Tracheal epithelial cell (primary cell): ENCODE results near the gene TKTL2. TPM values are rescaled to one million over a fixed set of nuclear protein-coding genes. Genes with fewer than 3 reads are reported as not detected.

Experiments
- total RNA-seq: library from RNA; depleted of rRNA; stranded (reverse); fragments of >200 nt; gene quantifications from 2 replicates; pipeline ENCODE4 v1.2.1, GENCODE V29; 2014

The TKTL2 gene
- total RNA-seq, result not detected in 2 replicates

GRCh38 chr4:163473576-163473975 is at the start of gene TKTL2:
Gene TKTL2 (minus strand): TSS chr4:163473754. CDS start chr4:163473734, 20 bp downstream.

GRCh38 chr4:163494360-163495241 is 21.0 kb upstream of the TKTL2 start, which contains the start of gene TMA16:
Gene TMA16 (plus strand): TSS chr4:163494690. CDS start chr4:163494802, 112 bp downstream.

Other genes starting within 250 kb of the TKTL2 start
- gene NPY1R, start 141.2 kb downstream of the TKTL2 start, total RNA-seq, result 0.96 TPM in 1 of 2 replicates, not detected in the other
- under 0.01 TPM in 1 of 2 replicates, not detected in the other for gene NPY5R, start 129.9 kb downstream of the TKTL2 start, total RNA-seq
- 24.3 and 35.9 TPM in 2 replicates for gene TMA16, start 20.9 kb upstream of the TKTL2 start, total RNA-seq